SW 1271 (cell line): ENCODE results near the gene PDZK1.
"Not testable (repeated sequence)": the region's sequence is repeated elsewhere in the genome, so short reads cannot be mapped to it uniquely, and the experiment has no call there.

Experiments
- DNase-seq, 2 experiments: peaks; one replicate each; lab custom pipeline; 2025; lab: John Stamatoyannopoulos, UW

PDZK1 gene

DNA sequence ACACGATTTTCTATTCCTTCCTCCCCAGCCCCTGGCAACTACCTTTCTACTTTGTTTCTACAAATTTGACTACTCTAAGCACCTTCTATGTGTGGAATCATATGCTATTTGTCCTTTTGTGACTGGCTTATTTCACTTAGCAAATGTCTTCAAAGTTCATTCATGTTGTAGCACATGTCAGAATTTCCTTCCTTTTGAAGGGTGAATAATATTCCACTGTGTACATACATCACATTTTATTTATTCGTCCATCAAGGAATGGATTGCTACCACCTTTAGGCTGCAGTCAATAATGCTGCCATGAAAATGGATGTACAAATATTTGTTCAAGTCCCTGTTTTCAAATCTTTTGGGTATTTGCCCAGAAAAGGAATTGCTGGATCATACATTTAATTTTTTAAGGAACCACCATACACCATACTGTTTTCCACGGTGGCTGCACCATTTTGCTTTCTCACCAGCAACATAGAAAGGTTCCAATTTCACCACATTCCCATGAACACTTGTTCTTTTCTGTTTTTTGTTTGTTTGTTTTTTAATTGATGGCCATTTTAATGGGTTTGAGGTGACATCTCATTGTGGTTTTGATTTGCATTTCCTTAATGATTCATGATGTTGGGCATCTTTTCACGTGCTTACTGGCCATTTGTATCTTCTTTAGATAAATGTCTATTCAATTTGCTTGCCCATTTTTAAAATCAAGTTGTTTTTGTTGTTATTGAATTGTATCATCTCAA is 3.3 kb upstream of the PDZK1 start:
- no peak for DNase-seq

DNA sequence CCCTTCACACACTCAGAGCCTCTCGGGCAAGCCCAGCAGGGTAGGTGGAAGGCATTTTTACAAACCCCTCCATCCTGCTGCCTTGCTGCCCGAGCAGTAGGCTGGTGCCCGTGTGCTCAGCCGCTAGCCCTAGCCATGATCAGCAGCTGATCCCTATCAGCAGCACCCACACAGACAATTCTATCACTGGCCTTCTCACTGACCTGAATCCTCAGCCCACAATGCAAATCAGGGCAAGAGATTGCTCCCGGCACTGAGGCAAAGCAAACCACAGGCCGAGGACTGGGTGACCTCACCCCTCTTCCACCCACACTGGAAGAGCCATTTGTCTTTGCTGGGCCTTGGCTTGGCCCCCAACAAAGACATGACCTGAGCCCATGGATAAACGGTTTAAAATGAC is 895 bp upstream of the PDZK1 start:
- DNase-seq: no peak

DNA sequence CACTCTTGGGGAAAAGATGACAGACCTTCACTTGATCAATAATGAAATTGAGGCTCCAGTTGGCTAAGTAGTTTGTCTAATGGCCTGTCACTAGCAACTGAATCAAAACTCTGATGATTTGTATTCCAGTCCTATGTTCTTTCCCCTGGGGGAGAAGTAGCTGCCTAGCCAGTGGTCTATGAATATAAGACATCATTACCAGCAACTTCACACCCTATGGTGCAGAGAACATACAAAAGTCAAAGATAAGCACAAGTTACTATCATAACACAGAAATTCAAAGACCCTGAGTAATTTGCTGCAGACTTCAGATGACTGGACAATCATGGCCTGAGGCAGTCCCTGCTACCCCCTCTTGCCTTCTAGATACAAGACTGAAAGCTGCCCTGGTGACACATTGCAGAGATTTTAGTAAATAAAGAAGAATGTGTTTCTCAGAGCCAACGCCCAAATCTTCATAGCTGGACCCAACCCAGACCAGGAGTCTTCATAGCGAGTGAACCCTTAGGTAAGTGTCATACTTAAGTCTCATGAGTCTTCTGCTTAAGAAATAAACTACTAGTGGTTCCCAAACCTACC is 993 bp downstream of the PDZK1 start:
- DNase-seq: peak; percentile 7 to 42

DNA sequence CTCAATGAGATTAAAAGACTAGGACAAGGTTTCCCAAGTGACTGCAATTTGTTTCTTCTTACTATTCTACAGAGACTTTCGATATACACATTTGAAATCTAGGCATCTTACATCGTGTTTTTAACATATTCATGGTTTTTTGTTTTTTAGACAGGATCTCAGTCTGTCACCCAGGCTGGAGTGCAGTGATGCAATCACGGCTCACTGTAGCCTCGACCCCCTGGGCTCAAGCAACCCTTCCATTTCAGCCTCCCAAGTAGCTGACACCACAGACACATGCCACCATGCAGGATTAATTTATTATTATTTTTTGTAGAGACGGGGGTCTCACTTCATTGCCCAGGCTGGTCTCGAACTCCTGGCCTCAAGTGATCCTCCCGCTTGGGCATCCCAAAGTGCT is 1.5 kb downstream of the PDZK1 start:
- DNase-seq: no peak

DNA sequence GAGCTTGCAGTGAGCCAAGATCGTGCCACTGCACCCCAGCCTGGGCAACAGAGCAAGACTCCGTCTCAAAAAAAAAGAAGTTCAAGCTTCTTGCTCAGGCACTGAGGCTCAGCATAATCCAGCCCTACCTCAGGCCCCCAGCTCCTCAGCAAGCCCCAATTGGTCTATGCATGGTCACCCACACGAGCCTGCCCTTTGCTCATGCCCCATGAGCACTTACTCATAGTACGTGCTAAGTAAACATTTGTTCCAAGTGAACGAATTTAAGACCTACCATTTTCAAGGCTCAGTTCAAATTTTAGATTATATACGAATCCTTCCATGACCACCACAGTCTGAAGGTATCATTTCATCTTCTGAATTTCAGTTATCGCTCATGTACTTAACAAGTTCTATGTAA is 4.3 kb downstream of the PDZK1 start:
- DNase-seq: no peak

DNA sequence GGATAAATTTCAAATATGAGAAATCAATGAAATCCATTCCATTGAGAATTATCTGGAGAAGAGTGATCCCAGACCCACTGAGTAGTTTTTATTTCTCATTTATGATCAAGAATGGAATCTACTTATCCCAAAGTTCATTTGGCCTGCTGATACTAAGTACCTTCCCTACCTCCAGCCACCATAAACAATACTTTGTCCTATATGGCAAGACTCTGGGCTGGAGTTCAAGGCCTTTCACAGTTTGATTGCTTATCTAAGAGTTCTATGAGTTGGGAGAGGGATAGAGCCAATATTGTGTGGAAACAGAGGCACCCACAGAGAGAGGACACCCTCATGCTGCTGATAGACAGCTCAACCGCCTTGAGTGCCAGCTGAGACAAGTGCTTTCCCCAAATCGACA is 5.1 kb downstream of the PDZK1 start:
- DNase-seq: no peak

DNA sequence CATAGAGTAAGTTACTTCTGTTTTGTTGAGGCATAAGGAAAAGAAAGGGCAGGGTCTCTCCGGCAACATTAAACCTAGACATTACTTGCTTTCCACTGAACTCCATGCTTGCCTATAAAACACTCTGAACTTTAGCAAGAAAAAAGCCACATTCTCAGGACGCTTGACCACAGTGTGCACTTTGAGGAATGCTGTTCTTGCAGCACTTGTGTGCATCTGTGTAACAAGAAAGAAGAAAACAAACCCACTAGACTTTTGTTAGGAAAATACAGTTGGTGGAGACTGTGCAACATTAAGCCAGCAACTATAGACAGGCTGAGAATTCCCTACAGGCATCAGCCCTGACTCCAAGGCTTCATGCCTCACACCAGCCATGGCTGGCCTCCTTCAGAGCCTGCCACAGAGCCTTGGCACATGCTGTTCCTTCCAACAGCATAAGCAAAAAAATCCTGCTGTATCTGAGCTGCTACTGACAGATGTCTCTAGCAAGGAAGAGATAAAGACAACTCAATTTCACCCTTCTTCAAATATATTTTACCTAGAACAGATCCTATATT is 5.8 kb downstream of the PDZK1 start:
- DNase-seq: no peak

DNA sequence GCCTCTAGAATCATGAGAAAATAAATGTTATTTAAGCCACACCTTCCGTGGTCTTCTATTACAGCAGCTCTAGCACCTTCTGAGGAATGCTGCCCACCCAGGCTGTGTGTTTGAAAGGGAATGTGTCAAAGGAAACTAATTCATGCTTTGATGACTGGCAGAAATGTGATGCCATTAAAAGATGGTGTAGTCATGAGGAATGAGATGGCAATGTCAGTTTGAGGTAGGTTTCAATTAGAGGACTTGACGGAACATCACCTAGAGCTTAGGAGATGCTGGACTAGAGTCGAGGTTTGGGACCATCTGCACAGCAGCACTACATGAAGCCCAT is 10.6 kb downstream of the PDZK1 start:
- DNase-seq: no peak

DNA sequence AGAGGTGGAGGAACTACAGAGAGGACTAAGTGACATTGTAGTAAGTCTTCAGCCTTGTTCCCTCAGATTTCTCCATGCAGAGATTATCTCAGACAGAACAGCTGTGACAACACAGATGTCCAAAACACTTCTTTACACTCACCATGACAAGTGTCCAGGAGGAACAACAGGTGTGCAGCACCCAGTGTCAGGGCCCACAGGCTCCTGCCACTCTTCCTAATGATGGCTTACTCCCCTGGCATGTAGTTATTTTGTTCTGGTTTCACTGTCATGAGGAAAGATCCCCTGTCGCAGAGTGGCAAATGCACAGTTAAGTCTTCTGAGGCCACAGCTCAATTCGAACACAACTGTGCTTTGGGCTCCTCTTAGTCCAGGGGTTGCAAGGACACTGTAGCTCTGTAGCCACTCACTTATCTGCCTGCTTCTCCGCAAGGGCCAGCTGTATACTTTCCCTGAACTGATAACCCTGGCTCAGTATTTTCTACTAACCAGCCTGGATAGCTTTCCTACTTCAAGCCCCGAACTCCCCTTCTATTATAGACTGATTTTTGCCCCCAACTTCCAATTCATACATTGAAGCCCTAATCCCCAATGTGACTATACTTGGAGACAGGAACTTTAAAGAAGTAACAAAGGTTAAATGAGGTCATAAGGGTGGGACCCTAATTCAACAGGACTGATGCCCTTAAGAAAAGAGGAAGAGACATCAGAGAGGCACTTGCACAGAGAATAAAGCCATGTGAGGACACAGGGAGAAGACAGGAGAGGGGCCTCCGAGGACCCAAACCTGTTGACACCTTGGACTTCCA is 11.1 kb downstream of the PDZK1 start:
- no peak for DNase-seq

DNA sequence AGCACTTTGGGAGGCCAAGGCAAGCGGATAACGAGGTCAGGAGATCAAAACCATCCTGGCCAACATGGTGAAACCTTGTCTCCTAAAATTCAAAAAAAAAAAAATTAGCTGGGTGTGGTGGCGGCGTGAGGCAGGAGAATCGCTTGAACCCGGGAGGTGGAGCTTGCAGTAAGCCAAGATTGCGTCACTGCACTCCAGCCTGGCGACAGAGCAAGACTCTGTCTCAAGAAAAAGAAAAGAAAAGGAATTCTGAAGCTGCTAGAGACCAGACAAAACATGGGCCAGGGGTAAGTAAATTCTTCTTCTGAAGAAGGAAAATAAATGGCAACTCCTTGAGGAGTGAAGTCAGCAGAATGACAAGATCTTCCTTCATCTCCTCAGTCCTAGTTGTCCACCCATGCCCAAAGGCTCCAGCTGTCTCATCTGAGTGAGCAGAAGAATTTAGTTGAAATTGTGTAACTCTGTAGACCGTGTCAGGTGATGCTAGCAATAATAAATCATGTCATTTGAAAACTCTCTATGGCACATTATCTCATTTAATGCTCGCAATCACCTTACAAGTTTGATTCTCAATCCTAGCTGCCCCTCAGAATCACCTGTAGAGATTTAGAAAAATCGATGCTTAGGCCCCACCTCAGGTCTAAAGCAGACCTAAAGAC is 14.3 kb downstream of the PDZK1 start:
- no peak for DNase-seq

DNA sequence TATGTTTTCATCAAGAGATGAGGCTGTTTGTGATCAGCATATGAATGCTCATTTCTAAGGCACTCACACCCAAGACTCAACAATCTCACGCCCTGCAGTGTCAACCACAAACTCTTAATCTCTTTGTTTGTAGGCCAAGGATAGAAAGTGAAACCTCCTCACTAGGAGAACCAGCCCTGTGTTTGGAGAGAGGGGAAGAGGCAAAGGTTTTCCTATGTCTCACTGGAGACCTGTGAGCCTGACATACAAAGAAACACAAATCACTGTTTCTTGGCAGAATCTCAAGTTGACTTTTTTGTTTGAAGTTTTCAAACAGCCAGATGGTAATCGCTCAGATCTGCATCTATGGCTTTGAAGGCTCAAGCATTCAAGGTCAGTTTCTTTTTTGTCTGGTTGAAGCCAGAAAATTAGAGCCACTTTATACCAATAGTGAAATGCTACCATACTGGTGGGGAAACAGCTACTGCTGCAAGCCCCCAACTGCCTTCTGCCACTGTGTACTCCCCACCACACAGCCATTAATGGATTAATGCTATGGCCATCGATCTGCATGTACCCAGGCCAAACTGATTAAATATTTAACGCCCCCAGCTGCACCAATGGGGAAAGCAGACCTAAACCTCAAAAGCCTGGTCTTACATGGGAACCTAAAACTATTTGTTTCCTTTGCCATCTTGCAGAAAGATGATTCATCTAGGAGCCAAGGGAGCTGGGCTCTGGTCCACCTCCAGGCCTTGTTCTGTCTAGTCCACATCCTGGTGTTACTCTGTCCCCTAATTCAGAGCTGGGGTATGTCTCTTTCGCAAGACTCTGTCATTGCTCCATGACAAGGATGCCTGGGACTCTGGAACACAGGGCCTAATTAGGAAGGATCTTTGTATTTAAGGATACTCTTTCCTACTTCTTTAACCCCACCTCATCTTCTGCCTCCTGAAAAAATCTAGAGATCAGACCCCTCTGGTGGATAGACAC is 16.3 kb downstream of the PDZK1 start:
- no peak for DNase-seq

DNA sequence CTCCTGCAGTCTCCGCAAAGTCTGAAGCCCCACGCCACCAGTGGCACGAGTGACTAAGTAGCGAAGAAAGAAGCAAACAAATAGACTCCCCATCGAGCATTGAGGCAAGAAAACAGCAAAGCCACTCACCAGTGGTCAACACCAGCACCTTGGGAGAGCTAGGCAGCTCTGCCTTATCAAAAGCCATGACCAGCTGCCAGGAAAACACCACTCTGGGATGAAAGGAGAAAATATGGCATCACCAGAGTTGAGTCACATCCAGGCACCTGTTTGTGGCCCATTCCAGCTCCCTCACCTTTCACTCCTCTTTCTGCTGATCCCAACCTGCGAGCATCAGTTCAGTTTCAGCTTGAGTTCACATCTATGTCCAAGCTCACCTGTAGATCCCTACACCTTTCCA is 17.2 kb downstream of the PDZK1 start:
- DNase-seq: no peak

DNA sequence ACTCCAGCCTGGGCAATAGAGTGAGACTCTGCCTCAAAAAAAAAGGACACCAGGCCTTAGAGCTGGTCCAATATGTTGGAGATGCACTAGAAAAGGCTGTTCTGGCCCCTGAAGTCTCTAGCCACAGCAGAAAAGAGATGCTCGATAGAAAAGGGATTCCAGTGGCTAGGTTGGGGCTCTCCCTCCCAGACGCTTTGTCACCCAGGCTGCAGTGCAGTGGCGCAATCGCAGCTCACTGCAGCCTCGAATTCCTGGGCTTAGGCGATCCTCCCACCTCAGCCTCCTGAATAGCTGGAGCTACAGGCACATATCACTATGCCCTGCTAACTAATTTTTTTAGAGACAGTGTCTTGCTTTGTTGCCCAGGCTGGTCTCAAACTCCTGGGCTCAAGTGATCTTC is 18.2 kb downstream of the PDZK1 start:
- no peak for DNase-seq

DNA sequence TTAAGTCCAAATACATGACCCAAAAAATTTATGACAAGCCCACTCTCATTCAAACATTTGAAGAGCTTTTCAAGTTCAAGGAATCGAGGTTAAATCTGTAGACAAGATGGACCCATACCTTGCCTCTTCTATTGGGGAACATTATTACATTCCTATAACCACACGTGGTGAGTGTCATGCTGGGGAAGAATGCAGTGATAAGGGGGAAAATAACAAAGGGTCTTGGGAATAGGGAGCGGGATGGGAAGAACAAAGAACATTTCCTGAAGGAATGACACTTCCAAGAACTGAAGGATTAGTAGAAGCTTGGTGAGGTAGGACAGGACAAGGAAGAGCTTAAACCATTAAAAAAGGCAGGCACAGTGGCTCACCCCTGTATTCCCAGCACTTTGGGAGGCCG is 18.8 kb downstream of the PDZK1 start:
- no peak for DNase-seq

DNA sequence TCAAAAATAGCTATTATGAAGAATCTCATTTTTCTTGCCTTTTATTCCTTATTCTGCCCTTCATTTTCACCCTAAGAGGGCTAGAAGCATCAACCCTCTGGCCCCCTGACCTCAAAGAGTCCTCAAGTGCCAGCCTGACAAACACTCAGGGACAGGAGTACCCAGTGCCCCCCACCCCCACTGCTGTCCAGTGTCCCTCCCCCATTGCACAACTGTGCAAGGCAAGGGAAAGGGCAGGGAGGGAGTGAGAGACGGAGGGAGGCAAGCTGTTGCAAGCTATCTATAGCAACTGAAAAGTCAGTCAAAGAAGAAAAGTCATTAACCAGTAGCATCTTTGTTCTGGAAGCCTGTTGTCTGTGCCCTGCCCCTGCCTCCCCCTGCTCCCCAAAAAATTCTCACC is 21.1 kb downstream of the PDZK1 start:
- DNase-seq: not testable (repeated sequence)

DNA sequence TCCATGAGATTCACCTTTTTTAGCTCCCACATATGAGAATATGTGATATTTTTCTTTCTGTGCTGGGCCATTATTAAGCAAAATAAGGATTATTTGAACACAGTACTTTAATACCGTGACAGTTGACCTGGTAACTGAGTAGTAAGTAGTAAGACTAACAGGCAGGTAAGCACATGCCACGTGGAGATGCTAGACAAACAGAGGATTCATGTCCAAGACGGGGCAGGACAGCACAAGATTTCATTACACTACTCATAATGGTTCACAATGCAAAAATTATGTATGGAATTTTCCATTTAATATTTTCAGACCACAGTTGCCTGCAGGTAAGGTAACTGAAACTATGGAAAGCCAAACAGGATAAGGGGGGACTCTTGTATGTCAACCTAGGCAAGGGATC is 22.3 kb downstream of the PDZK1 start:
- not testable (repeated sequence) for DNase-seq

DNA sequence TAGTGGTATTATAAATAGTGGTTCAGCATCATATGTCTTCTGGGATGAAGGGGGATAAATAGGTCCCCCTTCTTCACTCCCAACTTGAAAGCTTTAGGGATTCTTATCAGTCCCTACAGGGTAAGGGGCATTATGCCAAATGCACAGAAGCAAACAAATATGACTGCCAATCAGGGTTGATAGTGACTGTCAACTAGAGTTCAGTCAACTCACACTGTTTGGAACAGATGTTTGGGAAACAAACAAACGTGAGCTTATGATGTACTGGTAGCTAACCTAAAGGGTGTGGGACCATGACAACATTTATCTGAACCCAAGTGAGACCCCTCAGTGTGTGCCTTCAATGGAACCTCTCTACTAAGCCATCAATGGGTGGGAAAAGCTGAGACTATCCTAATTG is 34.0 kb downstream of the PDZK1 start:
- not testable (repeated sequence) for DNase-seq

DNA sequence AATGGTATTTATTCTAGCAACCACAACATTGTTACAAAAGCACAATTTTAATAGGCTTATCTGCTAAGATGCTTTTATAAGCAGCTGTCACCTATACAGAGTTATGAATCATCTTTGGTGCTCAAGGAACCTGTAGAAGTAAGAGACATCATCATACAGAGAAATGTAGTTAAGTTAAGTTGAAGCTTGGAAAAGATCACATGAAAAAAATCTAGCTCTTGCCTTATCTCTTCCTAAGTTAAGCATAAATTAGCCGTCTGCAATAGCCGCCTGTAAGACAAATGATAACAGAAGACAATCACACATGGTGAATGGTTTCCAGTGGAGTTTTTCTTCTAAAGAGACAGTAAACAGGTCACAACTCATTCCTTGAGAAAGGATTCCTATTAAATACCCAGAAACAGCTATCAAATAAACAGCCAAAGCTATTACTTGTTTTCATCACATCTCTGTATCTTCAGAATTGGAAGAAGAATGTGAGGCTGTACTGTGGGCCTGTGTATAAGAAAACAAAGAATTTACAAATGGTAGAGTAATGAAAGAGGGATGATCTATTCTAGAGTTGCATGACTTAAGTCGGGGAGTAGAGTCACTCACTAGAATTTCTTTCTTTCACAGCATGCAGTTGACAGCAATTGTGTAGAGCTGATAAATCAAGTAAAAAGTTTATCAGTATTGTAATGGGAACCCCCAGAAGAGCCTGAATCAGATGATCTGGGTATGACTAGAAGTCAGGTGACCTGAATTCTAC is 36.0 kb downstream of the PDZK1 start:
- not testable (repeated sequence) for DNase-seq

DNA sequence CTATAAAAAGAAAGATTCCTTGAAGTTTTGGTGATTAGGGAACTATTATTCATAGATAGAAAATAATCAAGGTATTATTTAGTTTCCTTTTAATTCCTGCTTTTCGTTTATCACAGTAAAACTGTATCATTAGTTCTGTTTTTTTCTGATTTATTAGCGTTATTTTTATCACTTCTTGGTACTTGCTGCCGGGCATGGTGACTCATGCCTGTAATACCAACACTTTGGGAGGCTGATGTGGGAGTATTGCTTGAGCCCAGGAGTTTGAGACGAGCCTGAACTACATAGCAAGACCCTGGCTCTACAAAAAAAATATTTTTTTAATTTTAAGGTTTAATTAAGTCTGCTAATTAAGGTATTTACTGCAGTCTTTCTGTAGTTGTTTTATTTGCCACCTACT is 42.2 kb downstream of the PDZK1 start:
- DNase-seq: not testable (repeated sequence)

DNA sequence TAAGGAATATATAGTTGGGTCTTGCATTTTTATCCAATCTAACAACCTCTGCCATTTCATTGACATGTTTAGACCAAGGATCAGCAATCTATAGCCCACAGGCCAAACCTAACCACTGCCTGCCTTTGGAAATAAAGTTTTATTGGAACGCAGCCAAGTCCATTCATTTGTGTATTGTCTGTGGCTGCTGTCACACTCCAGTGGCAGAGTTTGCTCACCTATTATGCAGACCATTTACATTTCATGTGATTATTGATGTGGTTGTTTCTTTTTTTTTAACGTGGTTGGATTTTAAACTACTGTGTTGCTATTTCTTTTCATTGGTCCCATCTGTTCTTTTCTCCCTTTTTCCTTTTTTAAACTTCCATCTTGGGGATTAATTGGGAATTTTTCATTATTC is 44.7 kb downstream of the PDZK1 start:
- DNase-seq: not testable (repeated sequence)
